Measurements from ENCODE around the gene ROBO1.

The ROBO1 gene

GRCh38 chr3:78634316-78634715 is 1133.5 kb downstream of the ROBO1 start:
- no peak overlapping the region for H3K4me3 ChIP-seq (ENCODE audit: low read depth, low read length)
- no peak for TF ChIP-seq CTCF (IDR thresholded peaks at IDR 0.05; ENCODE audit: low read depth, low read length, missing control alignments)

GRCh38 chr3:78633626-78634025 is 1134.2 kb downstream of the ROBO1 start:
- H3K4me3 ChIP-seq (ENCODE audit: low read depth, low read length) = no peak overlapping the region
- DNase-seq (ENCODE audit: low read depth) = no peak
- no peak for TF ChIP-seq CTCF (IDR thresholded peaks at IDR 0.05; ENCODE audit: low read depth, low read length, missing control alignments)

More at GRCh38 chr3:78634316-78634715, 1133.5 kb downstream of the ROBO1 start:
- no peak for DNase-seq (ENCODE audit: low read depth)

GRCh38 chr3:78632925-78633553 is 1134.8 kb downstream of the ROBO1 start:
- TF ChIP-seq CTCF (IDR thresholded peaks at IDR 0.05; ENCODE audit: low read depth, low read length, missing control alignments) = no peak
- H3K4me3 ChIP-seq (ENCODE audit: low read depth, low read length) = no peak overlapping the region
- DNase-seq (ENCODE audit: low read depth) = no peak

DNA sequence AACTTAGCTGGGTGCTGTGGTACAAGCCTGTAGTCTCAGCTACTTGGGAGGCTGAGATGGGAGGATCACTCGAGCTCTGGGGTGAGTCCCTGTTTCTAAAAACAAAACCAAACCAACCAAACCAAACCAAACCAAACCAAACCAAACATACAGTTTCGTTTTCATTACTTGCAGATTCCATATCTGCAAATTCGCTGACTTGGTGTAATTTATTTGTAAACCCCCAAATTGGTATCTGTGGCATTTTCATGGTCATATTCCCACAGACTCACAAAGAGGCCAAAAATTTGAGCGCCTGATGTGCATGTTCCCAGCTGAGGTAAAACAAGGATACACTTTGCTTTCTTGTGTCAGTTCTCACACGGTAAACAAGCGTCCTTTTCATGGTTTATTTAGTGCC is 1138.3 kb downstream of the ROBO1 start:
- no peak for DNase-seq (ENCODE audit: low read depth)
- TF ChIP-seq CTCF (IDR thresholded peaks at IDR 0.05; ENCODE audit: low read depth, low read length, missing control alignments) = no peak
- no peak overlapping the region for H3K4me3 ChIP-seq (ENCODE audit: low read depth, low read length)

GRCh38 chr3:78621061-78621716 is 1146.6 kb downstream of the ROBO1 start:
- DNase-seq (ENCODE audit: low read depth) = no peak
- TF ChIP-seq CTCF (IDR thresholded peaks at IDR 0.05; ENCODE audit: low read depth, low read length, missing control alignments) = no peak
- H3K4me3 ChIP-seq (ENCODE audit: low read depth, low read length) = no peak overlapping the region

- TF ChIP-seq CTCF (IDR thresholded peaks at IDR 0.05; ENCODE audit: low read depth, low read length, missing control alignments) = no peak
- no peak for DNase-seq (ENCODE audit: low read depth)
- no peak overlapping the region for H3K4me3 ChIP-seq (ENCODE audit: low read depth, low read length)
Measured at GRCh38 chr3:78614486-78614885, 1153.3 kb downstream of the ROBO1 start.

DNA sequence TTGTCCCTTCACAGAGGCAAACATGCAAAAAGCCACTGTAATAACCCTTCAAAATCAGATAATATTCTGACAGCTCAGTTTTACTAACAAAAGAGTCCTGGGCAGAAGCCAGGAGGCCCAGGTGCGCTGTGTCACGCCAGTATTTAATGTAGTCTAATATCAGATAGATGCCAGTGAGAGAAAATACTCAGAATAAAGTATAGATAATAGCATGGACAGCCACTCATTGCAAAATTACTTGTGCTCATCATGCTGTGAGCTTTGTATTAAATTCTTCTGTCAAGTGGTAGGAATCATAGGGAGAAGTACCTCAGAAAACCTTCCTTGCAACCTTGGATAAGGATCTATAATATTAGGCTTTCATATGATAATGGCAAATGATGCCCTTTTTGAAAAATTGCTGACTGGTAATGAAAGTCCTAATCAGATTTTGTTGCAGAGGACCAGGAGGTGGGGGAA is 1154.3 kb downstream of the ROBO1 start:
- TF ChIP-seq CTCF (IDR thresholded peaks at IDR 0.05; ENCODE audit: low read depth, low read length, missing control alignments) = no peak
- no peak for DNase-seq (ENCODE audit: low read depth)

More for the DNA sequence above, 1154.3 kb downstream of the ROBO1 start:
- H3K4me3 ChIP-seq (ENCODE audit: low read depth, low read length) = no peak overlapping the region
